ENCODE results near the gene DLL3. TPM values are rescaled to one million over a fixed set of nuclear protein-coding genes. Genes with fewer than 3 reads are reported as not detected.

DLL3 gene
- total RNA-seq, 1 donor from 2014 or later = 0.53 TPM

GRCh38 chr19:39465956-39466747, 32.6 kb upstream of the DLL3 start:
- intact Hi-C loops (cut with micrococcal nuclease) = no loop called here
- Mint-ChIP-seq H3K36me3 (ENCODE audit: low read depth) (peaks cover 84% of the 10 kb centered on the region), H3K9me3 (no peaks in the 10 kb centered on the region), H3K27me3 (no peaks in the 10 kb centered on the region), H3K4me1 (no peaks in the 10 kb centered on the region), H3K27ac (no peak overlapping the region), H3K4me3 (no peak overlapping the region)
- no peak for TF ChIP-seq CTCF (IDR thresholded peaks at IDR 0.05)
- ATAC-seq (ENCODE audit: low read depth) = no peak
- DNase-seq = no peak
- ChIA-PET POLR2A (interaction anchor here (0.6 kb wide), 1 partner anchor 36 kb away, joined by 3 read pairs; no protein-coding TSS in a partner anchor), CTCF (interaction anchor here (0.9 kb wide), 1 partner anchor 8 kb away, joined by 3 read pairs; no protein-coding TSS in a partner anchor)

DNA sequence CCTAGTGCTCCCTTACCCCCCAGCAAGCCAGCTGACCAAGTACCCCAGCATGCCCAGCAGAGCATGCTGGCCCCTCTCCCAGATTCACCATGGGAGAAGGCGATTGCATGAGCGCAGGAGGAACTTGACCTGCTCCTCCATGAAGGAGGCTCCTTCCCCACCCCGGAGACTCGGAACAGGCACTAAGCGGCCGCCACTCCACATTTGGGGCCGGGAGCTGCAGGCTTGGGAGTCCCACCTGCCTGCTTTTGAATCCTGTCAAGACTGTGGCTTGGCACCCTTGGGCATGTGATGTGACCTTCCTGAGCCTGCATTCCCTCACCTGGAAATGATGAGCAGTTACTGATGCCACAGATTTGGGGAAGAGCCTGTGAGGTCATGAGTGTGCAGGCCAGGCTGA, 30.8 kb upstream of the DLL3 start:
- Mint-ChIP-seq H3K36me3 (ENCODE audit: low read depth) (peaks cover 88% of the 10 kb centered on the region), H3K4me1 (no peaks in the 10 kb centered on the region), H3K4me3 (no peak overlapping the region), H3K9me3 (no peaks in the 10 kb centered on the region), H3K27ac (no peak overlapping the region), H3K27me3 (no peaks in the 10 kb centered on the region)
- no peak for TF ChIP-seq CTCF (IDR thresholded peaks at IDR 0.05)
- ATAC-seq (ENCODE audit: low read depth) = no peak
- DNase-seq = no peak
- POLR2A ChIA-PET = interaction anchor here (1.7 kb wide), 1 partner anchor 9 kb away, joined by 5 read pairs; no protein-coding TSS in a partner anchor
- intact Hi-C loops (cut with micrococcal nuclease) = no loop called here
- CTCF ChIA-PET = no interaction called here

- no peak for TF ChIP-seq CTCF (IDR thresholded peaks at IDR 0.05)
- ChIA-PET POLR2A (interaction anchor here (0.6 to 1.7 kb wide), 2 partner anchors 8 to 85 kb away, joined by 3 to 5 read pairs; no protein-coding TSS in a partner anchor), CTCF (no interaction called here)
- no peak for ATAC-seq (ENCODE audit: low read depth)
- no peaks in the 10 kb centered on the region for H3K27me3 Mint-ChIP-seq
- no peak overlapping the region for H3K4me3 Mint-ChIP-seq
- H3K27ac Mint-ChIP-seq = no peak overlapping the region
- intact Hi-C loops (cut with micrococcal nuclease) = no loop called here
- DNase-seq = no peak
- H3K9me3 Mint-ChIP-seq = no peaks in the 10 kb centered on the region
- H3K36me3 Mint-ChIP-seq (ENCODE audit: low read depth) = peaks cover 86% of the 10 kb centered on the region
- no peaks in the 10 kb centered on the region for H3K4me1 Mint-ChIP-seq
Observed at GRCh38 chr19:39469036-39469435, 29.7 kb upstream of the DLL3 start.

DNA sequence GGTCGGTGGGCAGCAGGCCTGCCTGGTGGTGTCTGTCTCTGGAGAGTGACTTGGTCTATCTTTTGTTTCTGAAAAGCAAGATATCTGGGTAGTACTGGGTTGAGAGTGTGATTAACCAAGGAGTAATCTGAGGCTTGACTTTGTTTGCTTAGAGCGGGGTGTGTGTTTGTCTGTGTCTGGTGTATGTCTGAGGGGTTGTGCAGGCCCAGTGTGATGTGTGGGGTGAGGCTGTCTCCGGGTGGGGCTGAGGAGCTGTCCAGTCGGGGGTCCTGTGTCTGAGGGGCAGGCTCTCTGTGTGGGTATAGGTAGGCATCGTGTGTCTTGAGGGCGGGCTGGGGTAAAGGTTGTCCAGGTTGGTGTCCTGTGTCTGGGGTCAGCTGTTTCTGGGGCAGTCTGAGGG, 29.2 kb upstream of the DLL3 start:
- H3K4me3 Mint-ChIP-seq = no peak overlapping the region
- CTCF ChIA-PET = no interaction called here
- H3K27me3 Mint-ChIP-seq = no peaks in the 10 kb centered on the region
- DNase-seq = no peak
- ATAC-seq (ENCODE audit: low read depth) = no peak
- H3K27ac Mint-ChIP-seq = no peak overlapping the region
- intact Hi-C loops (cut with micrococcal nuclease) = no loop called here
- peaks cover 90% of the 10 kb centered on the region for H3K36me3 Mint-ChIP-seq (ENCODE audit: low read depth)
- POLR2A ChIA-PET = no interaction called here
- no peaks in the 10 kb centered on the region for H3K4me1 Mint-ChIP-seq
- TF ChIP-seq CTCF (IDR thresholded peaks at IDR 0.05) = no peak
- no peaks in the 10 kb centered on the region for H3K9me3 Mint-ChIP-seq

DNA sequence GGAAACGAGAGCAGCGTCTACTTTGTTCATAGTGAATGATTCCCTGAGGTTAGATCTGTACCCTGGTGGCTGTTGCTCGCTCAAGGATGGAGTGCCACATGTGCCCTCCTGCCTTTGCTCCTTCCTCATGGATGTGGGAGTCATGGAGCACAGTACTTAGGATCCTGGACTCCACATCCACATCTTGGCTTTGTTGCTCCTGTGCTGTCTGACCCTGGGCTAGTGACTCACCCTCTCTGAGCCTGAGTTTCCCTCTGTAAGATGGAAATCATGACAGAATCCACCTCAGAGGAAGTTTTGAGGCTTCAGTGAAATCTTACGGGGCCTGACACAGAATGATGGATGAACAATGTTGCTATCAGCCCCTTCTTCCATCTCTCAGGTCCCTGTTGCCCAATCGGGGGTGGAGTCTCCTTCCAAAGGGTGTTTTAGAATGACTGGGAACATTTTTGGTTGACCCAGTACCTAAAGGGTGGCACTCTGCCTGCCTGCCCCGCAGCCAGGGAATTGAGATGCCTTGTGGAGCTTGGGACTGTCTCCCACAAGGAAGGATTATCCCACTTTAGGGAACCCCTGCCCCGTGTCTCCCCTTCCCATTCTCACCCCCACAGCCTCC, 27.9 kb upstream of the DLL3 start:
- POLR2A ChIA-PET = no interaction called here
- H3K9me3 Mint-ChIP-seq = no peaks in the 10 kb centered on the region
- DNase-seq (no peak), ATAC-seq (ENCODE audit: low read depth) (no peak)
- peak overlapping the region; percentile 46 for H3K27ac Mint-ChIP-seq
- intact Hi-C loops (cut with micrococcal nuclease) = no loop called here
- H3K4me1 Mint-ChIP-seq = no peaks in the 10 kb centered on the region
- CTCF ChIA-PET = interaction anchor here (1.2 kb wide), 1 partner anchor 32 kb away, joined by 3 read pairs; no protein-coding TSS in a partner anchor
- no peaks in the 10 kb centered on the region for H3K27me3 Mint-ChIP-seq
- no peak for TF ChIP-seq CTCF (IDR thresholded peaks at IDR 0.05)
- H3K36me3 Mint-ChIP-seq (ENCODE audit: low read depth) = peaks cover 89% of the 10 kb centered on the region
- H3K4me3 Mint-ChIP-seq = no peak overlapping the region

All from activated B cell treated with CpG ODN at 0.5 μM for 24 hours (primary cell).